ENCODE measurements around the gene LGR5.

- no peak for TF ChIP-seq ZNF311 (CRISPR knock-in tag; IDR thresholded peaks at IDR 0.05)
- no peak for TF ChIP-seq ZFP91 (CRISPR knock-in tag; IDR thresholded peaks at IDR 0.05)
- no peak for TF ChIP-seq MAX (CRISPR knock-in tag; IDR thresholded peaks at IDR 0.05)
- TF ChIP-seq CBX8 (IDR thresholded peaks at IDR 0.05; ENCODE audit: borderline replicate concordance, extremely low read depth, low read depth, low read length, poor library complexity, severe bottlenecking) = no peak
- TF ChIP-seq CEBPB (tag; IDR thresholded peaks at IDR 0.05) = no peak
- no peak for TF ChIP-seq KDM1A (IDR thresholded peaks at IDR 0.05)
These were observed 8.8 kb upstream of the LGR5 start for GRCh38 chr12:71430756-71431155.

Data from K562 (cell line).